ENCODE measurements around the gene SLC20A1. TPM values are rescaled to one million over a fixed set of nuclear protein-coding genes. Genes with fewer than 3 reads are reported as not detected.

Gene SLC20A1
- total RNA-seq, 1 donor, result 96.3 TPM

DNA sequence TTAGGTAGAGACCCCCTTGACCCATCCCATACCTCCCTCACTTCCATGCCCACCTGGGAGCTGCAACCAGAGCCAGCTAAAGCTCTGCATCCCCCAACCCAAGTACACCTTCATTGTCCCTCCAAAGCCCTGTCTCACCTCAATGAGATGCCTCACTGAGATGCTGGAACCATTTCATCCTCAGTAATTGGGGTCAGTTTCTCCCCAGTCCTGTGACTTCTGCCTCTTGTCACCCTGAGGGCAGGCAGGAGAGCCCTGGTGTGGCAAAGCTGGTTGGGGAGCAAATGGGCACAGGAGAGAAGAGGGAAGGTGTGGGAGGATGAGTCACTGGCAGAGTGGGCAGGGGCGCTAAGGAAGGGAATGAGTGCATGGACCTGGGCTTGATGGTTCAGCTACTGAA lies 47.2 kb downstream of the SLC20A1 start:
- no peak for DNase-seq (ENCODE audit: insufficient read length, low spot score, missing footprints)
- H3K27ac ChIP-seq (ENCODE audit: low read depth, low read length), result peak overlapping the region; percentile 95
- TF ChIP-seq, protein P1, sequence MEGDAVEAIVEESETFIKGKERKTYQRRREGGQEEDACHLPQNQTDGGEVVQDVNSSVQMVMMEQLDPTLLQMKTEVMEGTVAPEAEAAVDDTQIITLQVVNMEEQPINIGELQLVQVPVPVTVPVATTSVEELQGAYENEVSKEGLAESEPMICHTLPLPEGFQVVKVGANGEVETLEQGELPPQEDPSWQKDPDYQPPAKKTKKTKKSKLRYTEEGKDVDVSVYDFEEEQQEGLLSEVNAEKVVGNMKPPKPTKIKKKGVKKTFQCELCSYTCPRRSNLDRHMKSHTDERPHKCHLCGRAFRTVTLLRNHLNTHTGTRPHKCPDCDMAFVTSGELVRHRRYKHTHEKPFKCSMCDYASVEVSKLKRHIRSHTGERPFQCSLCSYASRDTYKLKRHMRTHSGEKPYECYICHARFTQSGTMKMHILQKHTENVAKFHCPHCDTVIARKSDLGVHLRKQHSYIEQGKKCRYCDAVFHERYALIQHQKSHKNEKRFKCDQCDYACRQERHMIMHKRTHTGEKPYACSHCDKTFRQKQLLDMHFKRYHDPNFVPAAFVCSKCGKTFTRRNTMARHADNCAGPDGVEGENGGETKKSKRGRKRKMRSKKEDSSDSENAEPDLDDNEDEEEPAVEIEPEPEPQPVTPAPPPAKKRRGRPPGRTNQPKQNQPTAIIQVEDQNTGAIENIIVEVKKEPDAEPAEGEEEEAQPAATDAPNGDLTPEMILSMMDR (IDR thresholded peaks at IDR 0.05; ENCODE audit: extremely low read depth, low read depth, low read length), result no peak

DNA sequence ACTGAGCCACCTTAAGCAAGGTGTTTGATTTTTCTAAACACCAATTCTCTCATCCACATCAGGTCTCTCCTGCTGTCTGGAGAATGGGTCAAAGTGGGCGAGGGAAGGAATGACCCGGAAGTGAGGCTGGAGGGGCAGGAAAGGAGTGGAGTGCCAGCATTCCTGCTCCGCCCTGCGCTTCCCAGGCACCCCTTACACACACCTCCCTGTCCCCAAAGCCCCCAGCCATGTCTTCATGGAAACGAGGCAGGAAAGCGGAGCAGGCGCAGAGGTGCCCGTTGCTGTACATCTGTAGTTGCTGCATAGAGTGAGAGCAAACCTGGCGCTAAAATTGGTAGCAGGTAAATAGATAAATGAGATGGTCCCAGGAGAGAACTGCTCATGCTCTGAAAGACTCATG lies 47.9 kb downstream of the SLC20A1 start:
- Histone ChIP-seq H3K4me2 (ENCODE audit: insufficient read depth, low read length) (no peak overlapping the region), H4K20me1 (ENCODE audit: insufficient read depth, low read length) (no peaks in the 10 kb centered on the region), H3K27me3 (ENCODE audit: insufficient read depth, low read length) (no peaks in the 10 kb centered on the region), H2AFZ (ENCODE audit: low read length) (no peak overlapping the region), H3K9me3 (ENCODE audit: low read depth, low read length) (no peaks in the 10 kb centered on the region), H3K36me3 (ENCODE audit: insufficient read depth, low read length) (no peaks in the 10 kb centered on the region), H3K4me1 (ENCODE audit: insufficient read depth, low read length) (peaks cover 28% of the 10 kb centered on the region), H3K27ac (ENCODE audit: low read depth, low read length) (no peak overlapping the region), H3K4me3 (ENCODE audit: insufficient read depth, low read length) (no peak overlapping the region), H3K79me2 (ENCODE audit: insufficient read depth, low read length) (no peaks in the 10 kb centered on the region)
- no peak for DNase-seq (ENCODE audit: insufficient read length, low spot score, missing footprints)
- TF ChIP-seq, protein P1 (IDR thresholded peaks at IDR 0.05; ENCODE audit: extremely low read depth, low read depth, low read length), result no peak

More for the DNA sequence above, 47.2 kb downstream of the SLC20A1 start:
- Histone ChIP-seq H3K4me1 (ENCODE audit: insufficient read depth, low read length) (peaks cover 32% of the 10 kb centered on the region), H3K4me2 (ENCODE audit: insufficient read depth, low read length) (peak overlapping the region; percentile 55), H3K36me3 (ENCODE audit: insufficient read depth, low read length) (no peaks in the 10 kb centered on the region), H3K4me3 (ENCODE audit: insufficient read depth, low read length) (no peak overlapping the region), H3K79me2 (ENCODE audit: insufficient read depth, low read length) (no peaks in the 10 kb centered on the region), H3K9me3 (ENCODE audit: low read depth, low read length) (no peaks in the 10 kb centered on the region), H3K27me3 (ENCODE audit: insufficient read depth, low read length) (no peaks in the 10 kb centered on the region), H4K20me1 (ENCODE audit: insufficient read depth, low read length) (no peaks in the 10 kb centered on the region), H2AFZ (ENCODE audit: low read length) (peak overlapping the region; percentile 53)

DNA sequence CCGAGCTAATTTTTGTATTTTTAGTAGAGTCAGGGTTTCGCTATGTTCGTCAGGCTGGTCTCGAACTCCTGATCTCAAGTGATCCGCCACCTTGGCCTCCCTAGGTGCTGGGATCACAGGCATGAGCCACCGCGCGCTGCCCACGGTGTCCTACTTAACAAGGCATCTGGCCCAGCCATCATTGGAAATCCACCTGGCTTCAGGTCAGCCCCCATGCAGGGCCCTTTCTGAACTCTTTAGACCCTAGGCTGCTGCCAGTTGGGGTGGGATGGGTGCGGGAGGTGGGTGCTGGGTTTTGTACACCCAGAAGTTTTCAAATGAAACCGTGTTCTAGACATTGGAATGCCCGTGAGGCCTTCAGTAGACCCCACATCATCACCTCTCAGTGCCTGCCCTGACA lies 48.4 kb downstream of the SLC20A1 start:
- Histone ChIP-seq H3K4me3 (ENCODE audit: insufficient read depth, low read length) (no peak overlapping the region), H3K9me3 (ENCODE audit: low read depth, low read length) (no peaks in the 10 kb centered on the region), H3K4me1 (ENCODE audit: insufficient read depth, low read length) (peaks cover 26% of the 10 kb centered on the region), H3K36me3 (ENCODE audit: insufficient read depth, low read length) (no peaks in the 10 kb centered on the region), H2AFZ (ENCODE audit: low read length) (no peak overlapping the region), H3K79me2 (ENCODE audit: insufficient read depth, low read length) (no peaks in the 10 kb centered on the region), H3K4me2 (ENCODE audit: insufficient read depth, low read length) (no peak overlapping the region), H4K20me1 (ENCODE audit: insufficient read depth, low read length) (no peaks in the 10 kb centered on the region), H3K27ac (ENCODE audit: low read depth, low read length) (no peak overlapping the region), H3K27me3 (ENCODE audit: insufficient read depth, low read length) (no peaks in the 10 kb centered on the region)
- TF ChIP-seq, protein P1 (IDR thresholded peaks at IDR 0.05; ENCODE audit: extremely low read depth, low read depth, low read length), result no peak
- DNase-seq (ENCODE audit: insufficient read length, low spot score, missing footprints), result no peak

- H3K36me3 ChIP-seq (ENCODE audit: insufficient read depth, low read length), result no peaks in the 10 kb centered on the region
- TF ChIP-seq, protein P1 (IDR thresholded peaks at IDR 0.05; ENCODE audit: extremely low read depth, low read depth, low read length), result no peak
- no peaks in the 10 kb centered on the region for H3K79me2 ChIP-seq (ENCODE audit: insufficient read depth, low read length)
- no peaks in the 10 kb centered on the region for H3K27me3 ChIP-seq (ENCODE audit: insufficient read depth, low read length)
- no peak overlapping the region for H2AFZ ChIP-seq (ENCODE audit: low read length)
- H3K4me1 ChIP-seq (ENCODE audit: insufficient read depth, low read length), result no peaks in the 10 kb centered on the region
- no peak for DNase-seq (ENCODE audit: insufficient read length, low spot score, missing footprints)
- no peak overlapping the region for H3K4me3 ChIP-seq (ENCODE audit: insufficient read depth, low read length)
- no peak overlapping the region for H3K4me2 ChIP-seq (ENCODE audit: insufficient read depth, low read length)
- H3K27ac ChIP-seq (ENCODE audit: low read depth, low read length), result no peak overlapping the region
- no peaks in the 10 kb centered on the region for H3K9me3 ChIP-seq (ENCODE audit: low read depth, low read length)
- H4K20me1 ChIP-seq (ENCODE audit: insufficient read depth, low read length), result no peaks in the 10 kb centered on the region
These were observed 53.2 kb downstream of the SLC20A1 start for GRCh38 chr2:112698834-112699515.
